ENCODE results near the gene SLC23A2.

The SLC23A2 gene

GRCh38 chr20:4814696-4815252, 186.5 kb downstream of the SLC23A2 start:
- no peak overlapping the region for H3K4me3 ChIP-seq (replicated peaks; ENCODE audit: low read depth, low read length)
- no peak for DNase-seq (ENCODE audit: extremely low read depth, low read depth)
- no peak for TF ChIP-seq CTCF (IDR thresholded peaks at IDR 0.05; ENCODE audit: low read depth, low read length, missing control alignments)

DNA sequence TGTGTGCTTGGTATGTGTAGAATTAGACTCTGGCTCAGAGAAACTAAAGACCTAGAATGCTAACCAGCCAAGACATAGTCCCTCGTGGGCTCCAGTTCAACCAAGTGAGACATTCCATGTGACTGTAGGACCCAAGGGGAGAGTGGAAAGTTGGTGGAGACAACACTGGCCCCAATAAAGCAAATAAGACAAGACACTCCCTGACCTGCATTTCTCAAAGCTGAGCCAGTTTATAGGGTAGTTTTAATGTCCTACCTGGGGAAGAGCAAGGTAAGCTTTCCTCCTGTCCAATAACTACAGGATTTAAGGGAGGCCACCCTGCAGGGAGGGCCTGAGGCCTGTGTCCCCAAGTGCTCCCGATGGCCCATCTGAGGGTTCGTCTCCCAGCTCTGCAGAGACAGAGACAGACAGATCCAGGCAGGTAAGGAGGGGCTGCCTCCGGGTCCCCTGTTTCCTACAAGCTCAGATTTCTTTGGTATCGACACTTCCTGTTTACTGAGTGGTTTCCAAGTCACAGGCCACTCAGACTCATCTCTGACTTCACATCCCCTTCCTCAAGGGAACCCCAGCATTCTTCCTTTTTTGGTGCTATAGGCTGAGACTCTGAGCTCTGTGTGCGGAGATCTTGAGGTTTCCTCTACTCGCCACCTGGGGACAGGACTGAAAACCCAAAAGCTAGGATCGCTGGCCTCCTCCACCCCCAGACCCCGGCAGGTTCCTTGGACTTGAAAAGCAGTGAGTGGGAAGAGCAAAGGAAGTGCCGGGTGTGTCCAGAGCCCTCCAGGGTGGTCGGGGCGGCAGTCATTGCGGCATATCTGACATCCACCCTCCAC, 187.2 kb downstream of the SLC23A2 start:
- no peak for TF ChIP-seq CTCF (IDR thresholded peaks at IDR 0.05; ENCODE audit: low read depth, low read length, missing control alignments)
- no peak overlapping the region for H3K4me3 ChIP-seq (replicated peaks; ENCODE audit: low read depth, low read length)
- DNase-seq (ENCODE audit: extremely low read depth, low read depth), result no peak

DNA sequence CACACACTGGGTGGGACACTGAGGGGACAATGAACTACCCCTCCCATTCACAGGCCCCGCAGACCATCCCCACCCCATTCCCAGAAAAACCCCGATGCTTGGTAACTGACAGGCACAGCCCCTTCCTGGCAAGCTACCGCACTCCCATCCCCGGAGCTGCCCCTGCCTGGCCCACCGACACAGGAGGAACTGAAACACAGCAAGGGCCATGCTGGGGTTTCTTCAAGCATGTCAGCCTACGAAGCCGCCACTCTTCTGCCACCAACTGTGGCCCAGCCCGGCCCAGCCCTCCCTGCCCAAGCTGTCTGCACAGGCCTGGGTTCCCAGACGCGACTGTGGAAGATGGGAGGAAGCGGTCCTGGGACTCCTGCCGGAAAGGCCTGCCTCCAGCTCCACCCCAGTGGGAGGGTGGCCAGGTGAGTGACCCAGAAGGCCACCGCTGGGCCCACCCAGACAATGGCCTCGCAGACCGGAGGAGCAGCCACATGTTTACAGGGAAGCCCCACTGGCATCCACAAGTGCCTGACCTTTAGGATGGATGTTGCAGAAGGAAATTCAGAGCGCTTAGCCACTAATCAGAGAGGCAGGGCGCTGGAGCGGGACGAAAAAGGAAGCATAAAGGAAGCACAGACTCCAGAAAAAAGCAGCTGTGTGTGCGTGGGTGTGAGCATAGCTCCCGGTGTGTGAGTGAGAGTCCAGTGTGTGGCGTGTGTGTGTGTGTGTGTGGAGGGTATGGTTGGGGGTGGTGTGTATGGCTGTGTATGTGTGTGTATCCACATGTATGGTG, 188.0 kb downstream of the SLC23A2 start:
- TF ChIP-seq CTCF (IDR thresholded peaks at IDR 0.05; ENCODE audit: low read depth, low read length, missing control alignments), result no peak
- H3K4me3 ChIP-seq (replicated peaks; ENCODE audit: low read depth, low read length), result no peak overlapping the region
- no peak for DNase-seq (ENCODE audit: extremely low read depth, low read depth)

DNA sequence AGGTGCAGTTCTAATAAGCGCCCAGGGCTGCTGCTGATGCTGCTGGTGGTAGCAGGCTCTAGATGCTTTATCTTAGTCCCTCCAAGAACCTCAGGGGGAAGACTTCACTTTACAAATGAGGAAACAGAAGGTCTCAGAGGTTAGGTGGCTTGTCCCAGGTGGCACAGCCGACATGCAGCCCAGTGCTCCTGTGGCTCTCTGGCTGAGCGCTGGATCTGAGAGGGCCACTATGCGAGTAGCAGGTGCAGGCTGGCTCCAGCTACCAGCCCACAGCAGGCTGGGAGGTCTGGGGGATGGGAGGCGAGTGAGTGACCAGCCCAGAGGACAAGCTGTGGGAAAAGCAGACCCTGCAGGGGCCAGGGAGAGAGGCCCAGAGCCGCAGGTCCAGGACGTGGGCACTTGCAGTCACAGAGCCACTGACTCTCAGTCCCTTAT, 188.7 kb downstream of the SLC23A2 start:
- H3K4me3 ChIP-seq (replicated peaks; ENCODE audit: low read depth, low read length), result no peak overlapping the region
- no peak for DNase-seq (ENCODE audit: extremely low read depth, low read depth)
- TF ChIP-seq CTCF (IDR thresholded peaks at IDR 0.05; ENCODE audit: low read depth, low read length, missing control alignments), result no peak

DNA sequence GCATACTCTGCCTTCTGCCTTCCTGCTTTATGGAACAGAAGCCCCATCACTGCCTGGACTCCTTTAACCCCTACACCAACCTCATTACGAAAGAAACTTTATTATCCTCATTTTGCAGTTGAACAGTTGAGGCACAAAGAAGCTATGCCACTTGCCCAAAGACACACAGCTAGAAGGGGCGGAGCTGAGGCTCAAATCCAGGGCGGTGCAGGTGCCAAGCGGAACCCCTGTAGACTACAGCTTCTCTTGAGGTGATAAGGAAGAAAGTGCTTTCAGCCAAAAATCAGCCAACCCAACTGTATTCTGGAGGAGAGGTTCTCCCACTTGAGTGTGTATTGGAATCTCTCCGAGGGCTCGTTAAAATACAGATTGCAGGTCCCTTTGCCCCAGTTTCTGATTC, 189.1 kb downstream of the SLC23A2 start:
- H3K4me3 ChIP-seq (replicated peaks; ENCODE audit: low read depth, low read length), result no peak overlapping the region
- TF ChIP-seq CTCF (IDR thresholded peaks at IDR 0.05; ENCODE audit: low read depth, low read length, missing control alignments), result no peak
- DNase-seq (ENCODE audit: extremely low read depth, low read depth), result no peak

GRCh38 chr20:4811661-4812181, 189.6 kb downstream of the SLC23A2 start:
- TF ChIP-seq CTCF (IDR thresholded peaks at IDR 0.05; ENCODE audit: low read depth, low read length, missing control alignments), result no peak
- H3K4me3 ChIP-seq (replicated peaks; ENCODE audit: low read depth, low read length), result no peak overlapping the region
- DNase-seq (ENCODE audit: extremely low read depth, low read depth), result no peak
